ENCODE data around the gene HECW1.
"Not testable (repeated sequence)": the region's sequence is repeated elsewhere in the genome, so short reads cannot be mapped to it uniquely, and the experiment has no call there.

HECW1 gene

GRCh38 chr7:43557831-43558495 lies 445.5 kb downstream of the HECW1 start:
- DNase-seq: no peak

- DNase-seq: no peak
These were observed 446.9 kb downstream of the HECW1 start for GRCh38 chr7:43559171-43559945.

- no peak for DNase-seq
These were observed 447.5 kb downstream of the HECW1 start for GRCh38 chr7:43559946-43560335.

- DNase-seq: no peak
These were observed 448.4 kb downstream of the HECW1 start for GRCh38 chr7:43560742-43561330.

- DNase-seq: no peak
These were observed 449.9 kb downstream of the HECW1 start for GRCh38 chr7:43562383-43562782.

- DNase-seq: no peak
These were observed 453.3 kb downstream of the HECW1 start for GRCh38 chr7:43565786-43566185.

- DNase-seq: no peak
These were observed 456.1 kb downstream of the HECW1 start for GRCh38 chr7:43568529-43568928.

GRCh38 chr7:43569424-43569823 lies 457.0 kb downstream of the HECW1 start:
- DNase-seq: no peak

GRCh38 chr7:43570688-43571365 lies 458.4 kb downstream of the HECW1 start:
- DNase-seq: no peak

- DNase-seq: no peak
These were observed 460.1 kb downstream of the HECW1 start for GRCh38 chr7:43572516-43573049.

GRCh38 chr7:43573832-43574231 lies 461.4 kb downstream of the HECW1 start:
- not testable (repeated sequence) for DNase-seq

- no peak for DNase-seq
These were observed 463.1 kb downstream of the HECW1 start for GRCh38 chr7:43575506-43575905.

GRCh38 chr7:43576241-43576640 lies 463.8 kb downstream of the HECW1 start:
- DNase-seq: no peak

- DNase-seq: no peak
These were observed 465.1 kb downstream of the HECW1 start for GRCh38 chr7:43577485-43577951.

GRCh38 chr7:43582503-43583423 lies 470.3 kb downstream of the HECW1 start, which contains the start of gene STK17A:
STK17A (plus strand) TSS chr7:43583108; CDS start chr7:43583244, 136 bp downstream.
- peak; percentile 94 for DNase-seq

- peak; percentile 33 for DNase-seq
These were observed 471.2 kb downstream of the HECW1 start for GRCh38 chr7:43583424-43584194.

- no peak for DNase-seq
These were observed 471.7 kb downstream of the HECW1 start for GRCh38 chr7:43584195-43584586.

GRCh38 chr7:43584733-43585132 lies 472.3 kb downstream of the HECW1 start:
- DNase-seq: not testable (repeated sequence)

GRCh38 chr7:43585562-43585961 lies 473.1 kb downstream of the HECW1 start:
- no peak for DNase-seq

- DNase-seq: no peak
These were observed 473.9 kb downstream of the HECW1 start for GRCh38 chr7:43586251-43586900.

Measured in NCI-H510A treated with DMSO at 0.1 percent for 48 hours (cell line).